Measurements from ENCODE around the gene MXRA7.
A peak's percentile ranks its signal among the peaks of the same experiment; 100 is the strongest.
"Not testable (repeated sequence)": the region's sequence is repeated elsewhere in the genome, so short reads cannot be mapped to it uniquely, and the experiment has no call there.

Gene MXRA7

GRCh38 chr17:76751416-76751993 lies 40.7 kb upstream of the MXRA7 start:
- DNase-seq (ENCODE audit: low read depth) = no peak
- no peak overlapping the region for H3K4me3 ChIP-seq (ENCODE audit: low read depth, low read length)
- TF ChIP-seq, protein P1, sequence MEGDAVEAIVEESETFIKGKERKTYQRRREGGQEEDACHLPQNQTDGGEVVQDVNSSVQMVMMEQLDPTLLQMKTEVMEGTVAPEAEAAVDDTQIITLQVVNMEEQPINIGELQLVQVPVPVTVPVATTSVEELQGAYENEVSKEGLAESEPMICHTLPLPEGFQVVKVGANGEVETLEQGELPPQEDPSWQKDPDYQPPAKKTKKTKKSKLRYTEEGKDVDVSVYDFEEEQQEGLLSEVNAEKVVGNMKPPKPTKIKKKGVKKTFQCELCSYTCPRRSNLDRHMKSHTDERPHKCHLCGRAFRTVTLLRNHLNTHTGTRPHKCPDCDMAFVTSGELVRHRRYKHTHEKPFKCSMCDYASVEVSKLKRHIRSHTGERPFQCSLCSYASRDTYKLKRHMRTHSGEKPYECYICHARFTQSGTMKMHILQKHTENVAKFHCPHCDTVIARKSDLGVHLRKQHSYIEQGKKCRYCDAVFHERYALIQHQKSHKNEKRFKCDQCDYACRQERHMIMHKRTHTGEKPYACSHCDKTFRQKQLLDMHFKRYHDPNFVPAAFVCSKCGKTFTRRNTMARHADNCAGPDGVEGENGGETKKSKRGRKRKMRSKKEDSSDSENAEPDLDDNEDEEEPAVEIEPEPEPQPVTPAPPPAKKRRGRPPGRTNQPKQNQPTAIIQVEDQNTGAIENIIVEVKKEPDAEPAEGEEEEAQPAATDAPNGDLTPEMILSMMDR (conservative IDR thresholded peaks at IDR 0.05; ENCODE audit: low read depth, low read length) = no peak

GRCh38 chr17:76748657-76749056 lies 37.9 kb upstream of the MXRA7 start:
- TF ChIP-seq, protein P1 (conservative IDR thresholded peaks at IDR 0.05; ENCODE audit: low read depth, low read length) = no peak

GRCh38 chr17:76747716-76748363 lies 37.1 kb upstream of the MXRA7 start:
- TF ChIP-seq, protein P1 (conservative IDR thresholded peaks at IDR 0.05; ENCODE audit: low read depth, low read length) = no peak
- no peak overlapping the region for H3K4me3 ChIP-seq (ENCODE audit: low read depth, low read length)
- no peak for DNase-seq (ENCODE audit: low read depth)

More at GRCh38 chr17:76748657-76749056, 37.9 kb upstream of the MXRA7 start:
- DNase-seq (ENCODE audit: low read depth) = no peak
- H3K4me3 ChIP-seq (ENCODE audit: low read depth, low read length) = no peak overlapping the region

GRCh38 chr17:76745785-76746184 lies 35.0 kb upstream of the MXRA7 start:
- H3K4me3 ChIP-seq (ENCODE audit: low read depth, low read length) = not testable (repeated sequence)
- DNase-seq (ENCODE audit: low read depth) = peak; percentile 36

GRCh38 chr17:76744747-76745146 lies 34.0 kb upstream of the MXRA7 start:
- no peak overlapping the region for H3K4me3 ChIP-seq (ENCODE audit: low read depth, low read length)
- DNase-seq (ENCODE audit: low read depth) = no peak
- TF ChIP-seq, protein P1 (conservative IDR thresholded peaks at IDR 0.05; ENCODE audit: low read depth, low read length) = no peak

GRCh38 chr17:76742958-76743357 lies 32.2 kb upstream of the MXRA7 start:
- no peak overlapping the region for H3K4me3 ChIP-seq (ENCODE audit: low read depth, low read length)
- no peak for DNase-seq (ENCODE audit: low read depth)
- TF ChIP-seq, protein P1 (conservative IDR thresholded peaks at IDR 0.05; ENCODE audit: low read depth, low read length) = no peak

- DNase-seq (ENCODE audit: low read depth) = peak; percentile 68
- no peak overlapping the region for H3K4me3 ChIP-seq (ENCODE audit: low read depth, low read length)
- TF ChIP-seq, protein P1 (conservative IDR thresholded peaks at IDR 0.05; ENCODE audit: low read depth, low read length) = no peak
Measured at GRCh38 chr17:76740329-76741118, 29.8 kb upstream of the MXRA7 start.

GRCh38 chr17:76739568-76740115 lies 28.9 kb upstream of the MXRA7 start:
- DNase-seq (ENCODE audit: low read depth); H3K4me3 ChIP-seq (ENCODE audit: low read depth, low read length): not testable (repeated sequence)

Measured in choroid plexus epithelial cell (primary cell).